Prostate gland (tissue), 2 donors: ENCODE results near the gene FNDC3B.

Experiments
- CTCF ChIP-seq, 4 experiments: fragments of 200-600 bp in 2 of 4; fragments of 450-650 bp in 2 of 4; sonication (generic) in 2 of 4; IDR thresholded peaks; 1 replicate in 3 of 4; 2 replicates in 1 of 4; pipeline ENCODE4 v1.5.1; 2016 to 2019; ENCODE audit warnings: antibody characterized with exemption in 4 of 4, mild to moderate bottlenecking in 2 of 4, moderate library complexity in 2 of 4
- POLR2A ChIP-seq: fragments of 450-650 bp; IDR thresholded peaks from one replicate; pipeline ENCODE4 v1.6.1; 2016; ENCODE audit warnings: antibody characterized with exemption, mild to moderate bottlenecking

GRCh38 chr3:172067837-172068440 is 28.6 kb downstream of the FNDC3B start:
- TF ChIP-seq CTCF (IDR thresholded peaks at IDR 0.05) (no peak), POLR2A (no peak)
